WTC11 (cell line): Measurements from ENCODE around the gene ABLIM3. TPM values are rescaled to one million over a fixed set of nuclear protein-coding genes. Genes with fewer than 3 reads are reported as not detected.

Experiments used
- ATAC-seq: fragments of 200-7000 bp; cut with Tn5 transposase; 2 replicates; pipeline ENCODE4 v1.10.0; 2021; ENCODE audit warnings: mild to moderate bottlenecking, moderate library complexity
- CTCF ChIA-PET: fragments of 300-600 bp; sonication (Branson Sonifier 250); formaldehyde crosslinking; loops from one replicate; lab custom pipeline; 2021; ENCODE audit warnings: antibody characterized with exemption; lab: Charles Lee
- POLR2A ChIA-PET: fragments of 350-600 bp; sonication (Branson Sonifier 250); formaldehyde crosslinking; loops from one replicate; lab custom pipeline; 2021; ENCODE audit warnings: antibody characterized with exemption; lab: Charles Lee
- DNase-seq: peaks from one replicate; pipeline ENCODE4 v3.0.0; 2021; ENCODE audit warnings: low spot score
- H3K27ac Mint-ChIP-seq: 2 replicates; pipeline ENCODE4 v1.8.0; 2021; ENCODE audit warnings: mixed read lengths
- H3K27me3 Mint-ChIP-seq: 2 replicates; pipeline ENCODE4 v1.8.0; 2021; ENCODE audit warnings: low read depth, mild to moderate bottlenecking, moderate library complexity, mixed read lengths
- H3K36me3 Mint-ChIP-seq: 2 replicates; pipeline ENCODE4 v1.8.0; 2021; ENCODE audit warnings: mixed read lengths
- H3K4me1 Mint-ChIP-seq: 2 replicates; pipeline ENCODE4 v1.8.0; 2022; ENCODE audit warnings: mixed read lengths
- H3K4me3 Mint-ChIP-seq: 2 replicates; pipeline ENCODE4 v1.8.0; 2021; ENCODE audit warnings: mild to moderate bottlenecking, moderate library complexity, mixed read lengths
- H3K9me3 Mint-ChIP-seq: 2 replicates; pipeline ENCODE4 v1.8.0; 2021; ENCODE audit warnings: mixed read lengths
- CREB1 ChIP-seq: sonication (generic); formaldehyde crosslinking; IDR thresholded peaks from 2 replicates; pipeline ENCODE4 v1.8.0; 2023; ENCODE audit warnings: mild to moderate bottlenecking, missing genetic modification reagents
- E2F4 ChIP-seq: sonication (generic); formaldehyde crosslinking; IDR thresholded peaks from 2 replicates; pipeline ENCODE4 v1.8.1; 2022; ENCODE audit warnings: low read depth, mild to moderate bottlenecking, moderate library complexity, missing genetic modification reagents, borderline replicate concordance
- ELF4 ChIP-seq: sonication (generic); formaldehyde crosslinking; IDR thresholded peaks from 2 replicates; pipeline ENCODE4 v1.8.1; 2022; ENCODE audit warnings: low read depth, mild to moderate bottlenecking, moderate library complexity, missing genetic modification reagents
- FOXP4 ChIP-seq: sonication (generic); formaldehyde crosslinking; IDR thresholded peaks from 2 replicates; pipeline ENCODE4 v1.8.0; 2022; ENCODE audit warnings: mild to moderate bottlenecking, missing genetic modification reagents
- MXD4 ChIP-seq: fragments of 250-450 bp; sonication (Bioruptor Pico); IDR thresholded peaks from 2 replicates; pipeline ENCODE4 v1.8.0; 2021; ENCODE audit warnings: mild to moderate bottlenecking, moderate library complexity, borderline replicate concordance
- NFYB ChIP-seq: sonication (generic); formaldehyde crosslinking; conservative IDR thresholded peaks from 2 replicates; pipeline ENCODE4 v1.8.0; 2022; ENCODE audit warnings: low read depth, missing genetic modification reagents
- OVOL2 ChIP-seq: fragments of 250-450 bp; sonication (Bioruptor Pico); IDR thresholded peaks from 2 replicates; pipeline ENCODE4 v1.9.0; 2021; ENCODE audit warnings: mild to moderate bottlenecking, borderline replicate concordance
- PRDM15 ChIP-seq: sonication (generic); formaldehyde crosslinking; IDR thresholded peaks from 2 replicates; pipeline ENCODE4 v1.8.0; 2022; ENCODE audit warnings: missing genetic modification reagents
- SOX15 ChIP-seq: fragments of 250-450 bp; sonication (Bioruptor Pico); IDR thresholded peaks from 2 replicates; pipeline ENCODE4 v1.9.0; 2021; ENCODE audit warnings: mild to moderate bottlenecking
- SP1 ChIP-seq: sonication (generic); formaldehyde crosslinking; conservative IDR thresholded peaks from 2 replicates; pipeline ENCODE4 v1.8.1; 2022; ENCODE audit warnings: missing genetic modification reagents
- STAT6 ChIP-seq: sonication (generic); formaldehyde crosslinking; conservative IDR thresholded peaks from 2 replicates; pipeline ENCODE4 v1.8.1; 2023; ENCODE audit warnings: mild to moderate bottlenecking, low read depth, missing genetic modification reagents, moderate library complexity
- TCF7 ChIP-seq: sonication (generic); formaldehyde crosslinking; IDR thresholded peaks from 2 replicates; pipeline ENCODE4 v1.8.0; 2022; ENCODE audit warnings: mild to moderate bottlenecking, low read depth, missing genetic modification reagents, moderate library complexity
- TEAD1 ChIP-seq: sonication (generic); formaldehyde crosslinking; IDR thresholded peaks from 2 replicates; pipeline ENCODE4 v1.8.0; 2022; ENCODE audit warnings: mild to moderate bottlenecking, missing genetic modification reagents
- ZBTB43 ChIP-seq: sonication (generic); formaldehyde crosslinking; IDR thresholded peaks from 2 replicates; pipeline ENCODE4 v1.8.1; 2023; ENCODE audit warnings: mild to moderate bottlenecking, missing genetic modification reagents
- ZNF121 ChIP-seq: sonication (generic); formaldehyde crosslinking; IDR thresholded peaks from 2 replicates; pipeline ENCODE4 v1.8.0; 2023; ENCODE audit warnings: missing genetic modification reagents
- ZNF138 ChIP-seq: sonication (generic); formaldehyde crosslinking; conservative IDR thresholded peaks from 2 replicates; pipeline ENCODE4 v1.8.1; 2022; ENCODE audit warnings: mild to moderate bottlenecking, moderate library complexity, missing genetic modification reagents
- ZNF317 ChIP-seq: sonication (generic); formaldehyde crosslinking; IDR thresholded peaks from 2 replicates; pipeline ENCODE4 v1.8.1; 2023; ENCODE audit warnings: low read depth, mild to moderate bottlenecking, moderate library complexity, missing genetic modification reagents, borderline replicate concordance
- ZNF423 ChIP-seq: fragments of 250-450 bp; sonication (Bioruptor Pico); IDR thresholded peaks from 2 replicates; pipeline ENCODE4 v2.1.2; 2022; ENCODE audit warnings: mild to moderate bottlenecking, moderate library complexity
- total RNA-seq: library from RNA; stranded (reverse); gene quantifications from 3 replicates; pipeline ENCODE4 v1.2.3, GENCODE V29; 2021

Gene ABLIM3
- total RNA-seq, 1 experiment from 2014 or later = 0.33 TPM

GRCh38 chr5:149301744-149302380, 160.6 kb downstream of the ABLIM3 start:
- H3K4me1 Mint-ChIP-seq = no peaks in the 10 kb centered on the region
- H3K4me3 Mint-ChIP-seq = no peak overlapping the region
- no peaks in the 10 kb centered on the region for H3K9me3 Mint-ChIP-seq
- no peak for ATAC-seq
- no peaks in the 10 kb centered on the region for H3K36me3 Mint-ChIP-seq
- no peak for DNase-seq
- H3K27me3 Mint-ChIP-seq = no peaks in the 10 kb centered on the region
- POLR2A ChIA-PET = no interaction called here
- H3K27ac Mint-ChIP-seq = no peak overlapping the region
- TF ChIP-seq SP1 (no peak), TCF7 (no peak), OVOL2 (CRISPR knock-in tag) (no peak)
- CTCF ChIA-PET = interaction anchor here (1.2 to 1.4 kb wide), 3 partner anchors 10 to 132 kb away, joined by 3 to 4 read pairs (median 3); no protein-coding TSS in a partner anchor

GRCh38 chr5:149302641-149303040, 161.3 kb downstream of the ABLIM3 start:
- no peak for DNase-seq
- H3K27me3 Mint-ChIP-seq = no peaks in the 10 kb centered on the region
- H3K9me3 Mint-ChIP-seq = no peaks in the 10 kb centered on the region
- ATAC-seq = no peak
- TF ChIP-seq MXD4 (CRISPR knock-in tag) (no peak), ZNF423 (CRISPR knock-in tag) (no peak), ZNF121 (CRISPR knock-in tag) (no peak), ELF4 (CRISPR knock-in tag) (no peak), E2F4 (CRISPR knock-in tag) (no peak), CREB1 (CRISPR knock-in tag) (no peak), ZNF138 (no peak), NFYB (CRISPR knock-in tag) (no peak), TEAD1 (CRISPR knock-in tag) (no peak), FOXP4 (CRISPR knock-in tag) (no peak)
- no peaks in the 10 kb centered on the region for H3K4me1 Mint-ChIP-seq
- no peak overlapping the region for H3K27ac Mint-ChIP-seq
- no peak overlapping the region for H3K4me3 Mint-ChIP-seq
- ChIA-PET POLR2A (no interaction called here), CTCF (no interaction called here)
- no peaks in the 10 kb centered on the region for H3K36me3 Mint-ChIP-seq

GRCh38 chr5:149303210-149303609, 161.9 kb downstream of the ABLIM3 start:
- Mint-ChIP-seq H3K27ac (no peak overlapping the region), H3K9me3 (no peaks in the 10 kb centered on the region), H3K4me1 (no peaks in the 10 kb centered on the region), H3K4me3 (no peak overlapping the region), H3K27me3 (no peaks in the 10 kb centered on the region), H3K36me3 (no peaks in the 10 kb centered on the region)
- CTCF ChIA-PET = no interaction called here
- POLR2A ChIA-PET = no interaction called here
- DNase-seq (no peak), ATAC-seq (no peak)
- TF ChIP-seq SOX15 (CRISPR knock-in tag) (no peak), ZBTB43 (CRISPR knock-in tag) (no peak), TCF7 (no peak), STAT6 (CRISPR knock-in tag) (no peak), PRDM15 (CRISPR knock-in tag) (no peak), FOXP4 (CRISPR knock-in tag) (no peak), ZNF317 (CRISPR knock-in tag) (no peak), OVOL2 (CRISPR knock-in tag) (no peak)
